Measurements from ENCODE around the gene NKX2-3. TPM values are rescaled to one million over a fixed set of nuclear protein-coding genes. Genes with fewer than 3 reads are reported as not detected.

Gene NKX2-3
- total RNA-seq, 1 experiment from 2014 or later = not detected

GRCh38 chr10:99530108-99531025, 2.4 kb upstream of the NKX2-3 start (continued):
- no peak for TF ChIP-seq POLR2A (IDR thresholded peaks at IDR 0.05; ENCODE audit: borderline replicate concordance, extremely low read depth, insufficient read depth, insufficient read length)
- TF ChIP-seq CBX3 (IDR thresholded peaks at IDR 0.05; ENCODE audit: low read depth) = no peak

GRCh38 chr10:99531026-99531695, 1.6 kb upstream of the NKX2-3 start:
- H3K36me3 ChIP-seq (ENCODE audit: control insufficient read depth in 1 of 2, insufficient read depth in 2 of 2, low read length in 2 of 2) = no peaks in the 10 kb centered on the region
- no peak overlapping the region for H3K27ac ChIP-seq (ENCODE audit: low read depth, low read length)
- ChIA-PET POLR2A (no interaction called here), CTCF (interaction anchor here (1.2 kb wide), 1 partner anchor 95 kb away, joined by 3 read pairs; no protein-coding TSS in a partner anchor), RAD21 (ENCODE audit: low non-redundant PET in 1 of 2, low total read pairs in 2 of 2, uncharacterized antibody in 2 of 2, unreplicated experiment in 2 of 2) (no interaction called here)
- no peaks in the 10 kb centered on the region for H4K20me1 ChIP-seq (ENCODE audit: insufficient read depth)
- H3K9me2 ChIP-seq (ENCODE audit: insufficient read depth) = no peaks in the 10 kb centered on the region
- ATAC-seq (no peak), DNase-seq (ENCODE audit: low read depth, low spot score) (no peak)
- H3K9ac ChIP-seq (ENCODE audit: low read length) = no peak overlapping the region
- no peaks in the 10 kb centered on the region for H3K4me1 ChIP-seq (ENCODE audit: control insufficient read depth in 1 of 2, insufficient read depth in 2 of 2, low read length in 2 of 2)
- peaks cover 9% of the 10 kb centered on the region for H3K27me3 ChIP-seq (ENCODE audit: insufficient read depth, low read length)
- no peaks in the 10 kb centered on the region for H3K79me2 ChIP-seq (ENCODE audit: insufficient read depth, low read length)
- no peaks in the 10 kb centered on the region for H3K9me3 ChIP-seq (ENCODE audit: control insufficient read depth in 1 of 2, insufficient read depth in 1 of 2, low read depth in 1 of 2, low read length in 2 of 2)
- H2AFZ ChIP-seq (ENCODE audit: low read depth, low read length, poor library complexity, severe bottlenecking) = no peak overlapping the region
- no peak overlapping the region for H3K4me2 ChIP-seq (ENCODE audit: low read length)
- intact Hi-C loops (cut with micrococcal nuclease) = no loop called here
- no TSS peak for BruUV-seq (replicated peaks)
- no peak overlapping the region for H3K4me3 ChIP-seq (replicated peaks in 1 of 2; ENCODE audit: low read depth in 1 of 2, low read length in 2 of 2)
- TF ChIP-seq POLR2AphosphoS5 (IDR thresholded peaks at IDR 0.05; ENCODE audit: low read depth, low read length) (no peak), FOSL1 (IDR thresholded peaks at IDR 0.05; ENCODE audit: low read depth) (no peak), EZH2phosphoT487 (IDR thresholded peaks at IDR 0.05; ENCODE audit: borderline replicate concordance) (no peak), EGR1 (IDR thresholded peaks at IDR 0.05; ENCODE audit: low read depth) (no peak), ATF3 (IDR thresholded peaks at IDR 0.05) (no peak), MAX (IDR thresholded peaks at IDR 0.05) (no peak), ZBTB33 (IDR thresholded peaks at IDR 0.05; ENCODE audit: extremely low read depth, insufficient replicate concordance, low read length) (no peak), RAD21 (IDR thresholded peaks at IDR 0.05; ENCODE audit: low read depth) (no peak), TCF7L2 (IDR thresholded peaks at IDR 0.05; ENCODE audit: borderline replicate concordance, extremely low read depth, insufficient read depth, insufficient read length) (no peak), ELF1 (IDR thresholded peaks at IDR 0.05; ENCODE audit: borderline replicate concordance, low read depth) (no peak), ZNF274 (IDR thresholded peaks at IDR 0.05; ENCODE audit: low read depth, low read length) (no peak), CTCF (IDR thresholded peaks at IDR 0.05 in 2 of 3, conservative IDR thresholded peaks at IDR 0.05 in 1 of 3; ENCODE audit: borderline replicate concordance in 1 of 3, insufficient read depth in 1 of 3, low read depth in 2 of 3, low read length in 2 of 3) (no peak), JUND (IDR thresholded peaks at IDR 0.05) (no peak), SIN3A (IDR thresholded peaks at IDR 0.05; ENCODE audit: low read depth) (no peak)
